ENCODE data around the gene CYP3A5. TPM values are rescaled to one million over a fixed set of nuclear protein-coding genes. Genes with fewer than 3 reads are reported as not detected.

The CYP3A5 gene
- total and polyA plus RNA-seq, 2 of the 8 experiments (the other 6 are each of a cell fraction or from before 2014, with no cell fraction given) = 0.06 TPM; not detected in 1

DNA sequence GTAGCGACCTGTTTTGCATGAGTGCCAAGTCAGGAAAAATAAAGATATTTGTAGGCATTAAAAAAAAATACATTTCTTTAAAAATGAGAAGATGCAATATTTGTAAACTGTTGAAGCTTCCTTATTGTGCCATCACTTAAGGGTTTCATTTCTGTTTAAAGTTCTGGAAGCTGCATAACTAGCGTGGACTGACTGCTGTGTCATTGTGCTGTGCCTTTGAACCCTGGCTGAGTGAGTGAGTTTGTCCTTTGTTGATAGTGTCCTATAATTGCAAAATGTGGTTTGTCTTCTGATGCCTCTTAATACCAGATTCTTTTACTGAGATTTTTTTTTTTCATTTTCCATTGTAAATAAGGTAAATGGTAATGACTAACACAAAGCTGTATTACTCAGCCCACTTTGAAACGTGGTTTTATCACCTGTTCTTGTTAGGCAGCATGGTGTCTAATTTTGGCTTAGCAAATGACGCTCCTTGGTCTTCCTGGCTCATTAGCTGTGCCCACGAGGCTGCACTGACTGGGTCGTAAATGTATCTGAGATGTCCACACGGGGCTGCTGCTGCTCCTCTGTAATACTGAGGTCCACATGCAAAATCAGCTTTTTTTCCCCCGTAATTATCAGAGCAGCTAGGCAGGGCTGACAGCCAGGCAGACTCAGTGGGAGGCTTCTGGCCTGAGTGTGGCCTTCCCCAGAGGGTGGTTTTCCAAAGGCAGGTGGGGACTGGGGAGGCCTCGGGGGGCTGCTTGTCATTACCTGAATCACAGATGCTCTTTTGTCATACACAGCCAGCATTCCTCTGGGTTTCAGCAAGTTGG is 48.3 kb downstream of the CYP3A5 start (continued):
- no peak for TF ChIP-seq USF2 (IDR thresholded peaks at IDR 0.05; ENCODE audit: low read length)
- no peak for TF ChIP-seq KDM1A (IDR thresholded peaks at IDR 0.05; ENCODE audit: borderline replicate concordance, low read length)
- TF ChIP-seq MAFK (IDR thresholded peaks at IDR 0.05; ENCODE audit: low read depth, low read length) = no peak; the same call in 1 of the 2 replicates
- TF ChIP-seq ATF2 (IDR thresholded peaks at IDR 0.05; ENCODE audit: low read length) = no peak
- no peak for TF ChIP-seq GTF2F1 (IDR thresholded peaks at IDR 0.05; ENCODE audit: borderline replicate concordance, low read depth, low read length)
- peak in 1 of 2 experiments; percentile 67; a peak in 1 of 3 replicates for TF ChIP-seq EP300 (IDR thresholded peaks at IDR 0.05; ENCODE audit: borderline replicate concordance in 1 of 2, low read depth in 2 of 2, low read length in 2 of 2)
- no peak for TF ChIP-seq JUN (IDR thresholded peaks at IDR 0.05; ENCODE audit: low read depth, low read length)
- TF ChIP-seq CREB1 (IDR thresholded peaks at IDR 0.05) = no peak
- TF ChIP-seq SIX5 (IDR thresholded peaks at IDR 0.05; ENCODE audit: low read depth, low read length) = no peak
- TF ChIP-seq YY1 (IDR thresholded peaks at IDR 0.05; ENCODE audit: low read depth, low read length) = 0 out of 2 replicates have a peak, but pooled peaks have one; percentile 6
- no peak for TF ChIP-seq RBBP5 (IDR thresholded peaks at IDR 0.05; ENCODE audit: borderline replicate concordance, low read depth, low read length)
- TF ChIP-seq SIRT6 (IDR thresholded peaks at IDR 0.05; ENCODE audit: low read length) = no peak
- peak; percentile 70 for TF ChIP-seq CTBP2 (IDR thresholded peaks at IDR 0.05; ENCODE audit: borderline replicate concordance, insufficient read depth, insufficient read length, low read length)
- TF ChIP-seq JUND (IDR thresholded peaks at IDR 0.05; ENCODE audit: low read length) = 0 out of 2 replicates have a peak, but pooled peaks have one; percentile 6
- no peak for TF ChIP-seq ATF3 (IDR thresholded peaks at IDR 0.05; ENCODE audit: insufficient read depth, low read depth, low read length)
- TF ChIP-seq HDAC6 (IDR thresholded peaks at IDR 0.05; ENCODE audit: low read depth, low read length) = no peak
- no peak for TF ChIP-seq ASH2L (IDR thresholded peaks at IDR 0.05; ENCODE audit: low read length)
- TF ChIP-seq KDM4A (IDR thresholded peaks at IDR 0.05; ENCODE audit: low read depth, low read length, severe bottlenecking) = no peak

Data from H1 (cell line).